Osteoblast (primary cell): Measurements from ENCODE around the gene UGT2B11. TPM values are rescaled to one million over a fixed set of nuclear protein-coding genes. Genes with fewer than 3 reads are reported as not detected.
"Not testable (repeated sequence)": the region's sequence is repeated elsewhere in the genome, so short reads cannot be mapped to it uniquely, and the experiment has no call there.

ENCODE experiments used
- DNase-seq: peaks from one replicate; pipeline ENCODE4 v3.0.0; 2011; ENCODE audit warnings: low spot score, mixed read lengths; ENCODE audit not compliant: insufficient read length; ENCODE audit errors: missing footprints
- H2AFZ ChIP-seq: 2 replicates; pipeline ENCODE4 v1.6.0; 2011; ENCODE audit warnings: mild to moderate bottlenecking, low read length
- H3K27ac ChIP-seq: 2 replicates; pipeline ENCODE4 v1.5.1; 2011; ENCODE audit warnings: mild to moderate bottlenecking, low read depth, low read length, moderate library complexity
- H3K27me3 ChIP-seq: 2 replicates; pipeline ENCODE4 v1.6.0; 2012; ENCODE audit warnings: mild to moderate bottlenecking, control low read depth, inconsistent platforms, low read length, moderate library complexity; ENCODE audit not compliant: insufficient read depth
- H3K36me3 ChIP-seq: 2 replicates; pipeline ENCODE4 v1.5.1; 2011; ENCODE audit warnings: mild to moderate bottlenecking, low read length, control low read depth, moderate library complexity; ENCODE audit not compliant: insufficient read depth
- H3K4me1 ChIP-seq: 2 replicates; pipeline ENCODE4 v1.5.1; 2011; ENCODE audit warnings: mild to moderate bottlenecking, low read length, control low read depth, moderate library complexity; ENCODE audit not compliant: insufficient read depth
- H3K4me2 ChIP-seq: 2 replicates; pipeline ENCODE4 v1.6.0; 2011; ENCODE audit warnings: mild to moderate bottlenecking, low read length; ENCODE audit not compliant: insufficient read depth
- H3K4me3 ChIP-seq: fragments of 200-600 bp; sonication (generic); 3 replicates; pipeline ENCODE4 v1.5.1; 2012; ENCODE audit warnings: mild to moderate bottlenecking, low read length, inconsistent platforms; ENCODE audit not compliant: insufficient read depth
- H3K79me2 ChIP-seq: 2 replicates; pipeline ENCODE4 v1.6.0; 2012; ENCODE audit warnings: mild to moderate bottlenecking, low read length, control low read depth, inconsistent platforms; ENCODE audit not compliant: insufficient read depth
- H3K9me3 ChIP-seq: 2 replicates; pipeline ENCODE4 v1.5.1; 2011; ENCODE audit warnings: low read depth, low read length, control low read depth
- H4K20me1 ChIP-seq: 2 replicates; pipeline ENCODE4 v1.6.0; 2012; ENCODE audit warnings: mild to moderate bottlenecking, low read length, control low read depth; ENCODE audit not compliant: insufficient read depth
- CTCF ChIP-seq: IDR thresholded peaks from 2 replicates; pipeline ENCODE4 v1.5.1; 2011; ENCODE audit warnings: mild to moderate bottlenecking, low read depth, low read length, moderate library complexity; ENCODE audit errors: extremely low read depth
- total RNA-seq: library from RNA; depleted of rRNA; stranded (reverse); fragments of >200 nt; gene quantifications from 2 replicates; pipeline ENCODE4 v1.2.3, GENCODE V29; 2012

The UGT2B11 gene
- total RNA-seq, 1 donor = not detected

GRCh38 chr4:69210911-69211310, 3.6 kb downstream of the UGT2B11 start:
- no peak for DNase-seq

GRCh38 chr4:69198506-69198905, 16.0 kb downstream of the UGT2B11 start:
- DNase-seq, H3K79me2 ChIP-seq, H3K27ac ChIP-seq, H3K4me3 ChIP-seq, H4K20me1 ChIP-seq, H3K4me2 ChIP-seq, H3K9me3 ChIP-seq, H3K27me3 ChIP-seq, H3K4me1 ChIP-seq, H3K36me3 ChIP-seq, H2AFZ ChIP-seq: not testable (repeated sequence)

More at GRCh38 chr4:69210911-69211310, 3.6 kb downstream of the UGT2B11 start:
- H3K79me2 ChIP-seq = no peaks in the 10 kb centered on the region
- no peaks in the 10 kb centered on the region for H3K27me3 ChIP-seq
- no peak for TF ChIP-seq CTCF
- no peak overlapping the region for H3K27ac ChIP-seq
- no peaks in the 10 kb centered on the region for H3K36me3 ChIP-seq
- H3K4me2 ChIP-seq = no peak overlapping the region
- no peaks in the 10 kb centered on the region for H3K4me1 ChIP-seq
- no peak overlapping the region for H2AFZ ChIP-seq
- H4K20me1 ChIP-seq = no peaks in the 10 kb centered on the region
- no peaks in the 10 kb centered on the region for H3K9me3 ChIP-seq
- no peak overlapping the region for H3K4me3 ChIP-seq

GRCh38 chr4:69196209-69196965, 18.2 kb downstream of the UGT2B11 start:
- no peaks in the 10 kb centered on the region for H3K79me2 ChIP-seq
- no peak for DNase-seq
- H3K36me3 ChIP-seq = no peaks in the 10 kb centered on the region
- H3K27ac ChIP-seq = no peak overlapping the region
- no peaks in the 10 kb centered on the region for H3K4me1 ChIP-seq
- H2AFZ ChIP-seq = no peak overlapping the region
- H4K20me1 ChIP-seq = no peaks in the 10 kb centered on the region
- no peak overlapping the region for H3K4me3 ChIP-seq
- no peak for TF ChIP-seq CTCF
- H3K9me3 ChIP-seq = no peaks in the 10 kb centered on the region
- no peak overlapping the region for H3K4me2 ChIP-seq
- no peaks in the 10 kb centered on the region for H3K27me3 ChIP-seq

- Histone ChIP-seq H3K27ac (no peak overlapping the region), H3K4me1 (no peaks in the 10 kb centered on the region), H3K9me3 (no peaks in the 10 kb centered on the region), H4K20me1 (no peaks in the 10 kb centered on the region), H3K27me3 (no peaks in the 10 kb centered on the region), H3K4me2 (no peak overlapping the region), H3K79me2 (no peaks in the 10 kb centered on the region), H3K4me3 (no peak overlapping the region), H2AFZ (no peak overlapping the region), H3K36me3 (no peaks in the 10 kb centered on the region)
- DNase-seq = no peak
- no peak for TF ChIP-seq CTCF
Measured at GRCh38 chr4:69194166-69194565, 20.4 kb downstream of the UGT2B11 start.

GRCh38 chr4:69191905-69192304, 22.6 kb downstream of the UGT2B11 start:
- DNase-seq, H3K27me3 ChIP-seq, H3K9me3 ChIP-seq, H3K4me3 ChIP-seq, H4K20me1 ChIP-seq, H3K4me1 ChIP-seq, H3K79me2 ChIP-seq, H3K27ac ChIP-seq, H3K4me2 ChIP-seq, H2AFZ ChIP-seq, H3K36me3 ChIP-seq: not testable (repeated sequence)

- H2AFZ ChIP-seq, H3K36me3 ChIP-seq, H3K9me3 ChIP-seq, H4K20me1 ChIP-seq, H3K79me2 ChIP-seq, H3K27ac ChIP-seq, H3K27me3 ChIP-seq, H3K4me3 ChIP-seq, DNase-seq, H3K4me2 ChIP-seq, H3K4me1 ChIP-seq: not testable (repeated sequence)
Measured at GRCh38 chr4:69190621-69191020, 23.9 kb downstream of the UGT2B11 start.
